Measurements from ENCODE around the gene LY86. TPM values are rescaled to one million over a fixed set of nuclear protein-coding genes. Genes with fewer than 3 reads are reported as not detected.
A peak's percentile ranks its signal among the peaks of the same experiment; 100 is the strongest.

The LY86 gene
- total and polyA plus RNA-seq, 9 of the 15 experiments (the other 6 are each of a cell fraction or from before 2014, with no cell fraction given) = 0.08 to 0.20 TPM; not detected in 7

GRCh38 chr6:6656287-6656686 is 67.8 kb downstream of the LY86 start:
- BruUV-seq (replicated peaks) = no TSS peak
- no peak for ATAC-seq
- Histone ChIP-seq H3K4me3 (no peak overlapping the region), H3K9me3 (replicated peaks; ENCODE audit: control insufficient read depth, insufficient read depth, low read depth, low read length) (peaks cover 3% of the 10 kb centered on the region; the same call in 1 of the 2 replicates), H2AFZ (ENCODE audit: low read depth, low read length) (peak overlapping the region; percentile 65), H3K9me1 (ENCODE audit: control insufficient read depth, insufficient read depth, low read length) (no peaks in the 10 kb centered on the region), H3K27me3 (ENCODE audit: control insufficient read depth in 2 of 2, insufficient read depth in 2 of 2, low read length in 2 of 2) (no peaks in the 10 kb centered on the region), H3K27ac (ENCODE audit: extremely low read depth, low read depth, low read length) (0 out of 3 replicates have a peak overlapping the region, but pooled peaks have one; percentile 1), H4K20me1 (replicated peaks; ENCODE audit: control insufficient read depth, insufficient read depth, low read length) (no peaks in the 10 kb centered on the region), H3K9ac (ENCODE audit: insufficient read depth in 1 of 2, low read depth in 2 of 2, low read length in 2 of 2) (no peak overlapping the region), H3K79me2 (ENCODE audit: control insufficient read depth, insufficient read depth, low read length) (no peaks in the 10 kb centered on the region), H3K4me2 (ENCODE audit: insufficient read depth, low read length) (no peak overlapping the region), H3K4me1 (replicated peaks in 1 of 2; ENCODE audit: control insufficient read depth in 2 of 2, insufficient read depth in 2 of 2, low read length in 2 of 2) (peaks cover 0 to 49% of the 10 kb centered on the region in 2 experiments; a peak in 4 of 5 replicates), H3K36me3 (ENCODE audit: control insufficient read depth, insufficient read depth, low read length) (no peaks in the 10 kb centered on the region)
- intact Hi-C loops (cut with micrococcal nuclease) (no loop called here), in situ Hi-C loops (cut with MboI) (no loop called here)
- WGBS (ENCODE audit: insufficient coverage, low coverage, missing lambda C conversion rate) = 53% methylated on average over 3 of the region's 3 CpGs
- ChIA-PET POLR2A (interaction anchor here (1.2 kb wide), 1 partner anchor 194 kb away, joined by 3 read pairs; no protein-coding TSS in a partner anchor), CTCF (ENCODE audit: low intra/inter-chr PET ratio) (no interaction called here)
- no peak for DNase-seq (ENCODE audit: extremely low read depth in 1 of 4, low spot score in 3 of 4)
- FAIRE-seq = no peak
- TF ChIP-seq ZC3H11A (IDR thresholded peaks at IDR 0.05; ENCODE audit: low read depth, low read length) = no peak
- no peak for TF ChIP-seq ZNF395 (CRISPR knock-in tag; IDR thresholded peaks at IDR 0.05)
- TF ChIP-seq ETV1 (tag; conservative IDR thresholded peaks at IDR 0.05; ENCODE audit: low read depth) = peak; percentile 7; the same call in 1 of the 2 replicates
- TF ChIP-seq ZNF695 (CRISPR knock-in tag; IDR thresholded peaks at IDR 0.05) = no peak
- no peak for TF ChIP-seq CTBP1 (IDR thresholded peaks at IDR 0.05; ENCODE audit: borderline replicate concordance)
- TF ChIP-seq ZNF347 (CRISPR knock-in tag; IDR thresholded peaks at IDR 0.05; ENCODE audit: low read depth) = no peak
- TF ChIP-seq ZNF449 (CRISPR knock-in tag; IDR thresholded peaks at IDR 0.05) = 0 out of 2 replicates have a peak, but pooled peaks have one; percentile 24
- no peak for TF ChIP-seq HIVEP1 (CRISPR knock-in tag; IDR thresholded peaks at IDR 0.05)
- no peak for TF ChIP-seq ZNF507 (tag; conservative IDR thresholded peaks at IDR 0.05)
- TF ChIP-seq MECOM (CRISPR knock-in tag; IDR thresholded peaks at IDR 0.05) = no peak
- no peak for TF ChIP-seq MTA2 (IDR thresholded peaks at IDR 0.05; ENCODE audit: low read depth)
- no peak for TF ChIP-seq PRPF4 (IDR thresholded peaks at IDR 0.05; ENCODE audit: insufficient read depth, low read depth, low read length, poor library complexity, severe bottlenecking)
- TF ChIP-seq SIN3B (IDR thresholded peaks at IDR 0.05; ENCODE audit: low read depth) = no peak
- TF ChIP-seq, protein P1, sequence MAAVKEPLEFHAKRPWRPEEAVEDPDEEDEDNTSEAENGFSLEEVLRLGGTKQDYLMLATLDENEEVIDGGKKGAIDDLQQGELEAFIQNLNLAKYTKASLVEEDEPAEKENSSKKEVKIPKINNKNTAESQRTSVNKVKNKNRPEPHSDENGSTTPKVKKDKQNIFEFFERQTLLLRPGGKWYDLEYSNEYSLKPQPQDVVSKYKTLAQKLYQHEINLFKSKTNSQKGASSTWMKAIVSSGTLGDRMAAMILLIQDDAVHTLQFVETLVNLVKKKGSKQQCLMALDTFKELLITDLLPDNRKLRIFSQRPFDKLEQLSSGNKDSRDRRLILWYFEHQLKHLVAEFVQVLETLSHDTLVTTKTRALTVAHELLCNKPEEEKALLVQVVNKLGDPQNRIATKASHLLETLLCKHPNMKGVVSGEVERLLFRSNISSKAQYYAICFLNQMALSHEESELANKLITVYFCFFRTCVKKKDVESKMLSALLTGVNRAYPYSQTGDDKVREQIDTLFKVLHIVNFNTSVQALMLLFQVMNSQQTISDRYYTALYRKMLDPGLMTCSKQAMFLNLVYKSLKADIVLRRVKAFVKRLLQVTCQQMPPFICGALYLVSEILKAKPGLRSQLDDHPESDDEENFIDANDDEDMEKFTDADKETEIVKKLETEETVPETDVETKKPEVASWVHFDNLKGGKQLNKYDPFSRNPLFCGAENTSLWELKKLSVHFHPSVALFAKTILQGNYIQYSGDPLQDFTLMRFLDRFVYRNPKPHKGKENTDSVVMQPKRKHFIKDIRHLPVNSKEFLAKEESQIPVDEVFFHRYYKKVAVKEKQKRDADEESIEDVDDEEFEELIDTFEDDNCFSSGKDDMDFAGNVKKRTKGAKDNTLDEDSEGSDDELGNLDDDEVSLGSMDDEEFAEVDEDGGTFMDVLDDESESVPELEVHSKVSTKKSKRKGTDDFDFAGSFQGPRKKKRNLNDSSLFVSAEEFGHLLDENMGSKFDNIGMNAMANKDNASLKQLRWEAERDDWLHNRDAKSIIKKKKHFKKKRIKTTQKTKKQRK (IDR thresholded peaks at IDR 0.05; ENCODE audit: borderline replicate concordance, low read depth, low read length) = no peak
- TF ChIP-seq KAT2B (IDR thresholded peaks at IDR 0.05; ENCODE audit: low read depth, low read length) = no peak
- TF ChIP-seq GATA2 (CRISPR knock-in tag; IDR thresholded peaks at IDR 0.05) = no peak
- no peak for TF ChIP-seq ZSCAN29 (IDR thresholded peaks at IDR 0.05)
